ENCODE measurements around the gene ING2.

ING2 gene

GRCh38 chr4:183554878-183555585 is 50.2 kb downstream of the ING2 start:
- no peak overlapping the region for H3K27ac ChIP-seq (ENCODE audit: insufficient read depth in 1 of 2, low read depth in 1 of 2, low read length in 2 of 2, poor library complexity in 1 of 2, severe bottlenecking in 2 of 2)
- DNase-seq, result peak in 1 of 3 donors; percentile 12
- H3K36me3 ChIP-seq (ENCODE audit: control insufficient read depth in 4 of 4, insufficient read depth in 4 of 4, low read length in 3 of 4), result no peaks in the 10 kb centered on the region
- 94% methylated on average over 7 of the region's 8 CpGs for WGBS (ENCODE audit: insufficient coverage)
- ChIA-PET POLR2A (interaction anchor here (0.6 kb wide), 1 partner anchor 134 kb away, joined by 4 read pairs; no protein-coding TSS in a partner anchor), CTCF (no interaction called here)
- no peaks in the 10 kb centered on the region for H3K27me3 ChIP-seq (replicated peaks in 2 of 5; ENCODE audit: control insufficient read depth in 4 of 5, insufficient read depth in 5 of 5, low read length in 4 of 5)
- peaks cover 0 to 2% (median 0%) of the 10 kb centered on the region in 5 experiments for H3K9me3 ChIP-seq (ENCODE audit: control extremely low read depth in 1 of 5, control insufficient read depth in 4 of 5, insufficient read depth in 2 of 5, low read depth in 1 of 5, low read length in 4 of 5)
- no peak overlapping the region for H3K4me3 ChIP-seq (ENCODE audit: control insufficient read depth in 1 of 7, extremely low read depth in 1 of 7, insufficient read depth in 4 of 7, low read depth in 2 of 7, low read length in 6 of 7)
- H3K4me1 ChIP-seq (ENCODE audit: control extremely low read depth in 1 of 4, control insufficient read depth in 4 of 4, insufficient read depth in 4 of 4, low read length in 3 of 4), result no peaks in the 10 kb centered on the region

GRCh38 chr4:183556947-183557346 is 52.1 kb downstream of the ING2 start:
- ChIA-PET CTCF (no interaction called here), POLR2A (no interaction called here)
- H3K36me3 ChIP-seq (ENCODE audit: control insufficient read depth in 4 of 4, insufficient read depth in 4 of 4, low read length in 3 of 4), result no peaks in the 10 kb centered on the region
- no peaks in the 10 kb centered on the region for H3K4me1 ChIP-seq (ENCODE audit: control extremely low read depth in 1 of 4, control insufficient read depth in 4 of 4, insufficient read depth in 4 of 4, low read length in 3 of 4)
- DNase-seq, result no peak
- 92% methylated on average over 3 of the region's 3 CpGs for WGBS (ENCODE audit: insufficient coverage)
- no peaks in the 10 kb centered on the region for H3K27me3 ChIP-seq (replicated peaks in 2 of 5; ENCODE audit: control insufficient read depth in 4 of 5, insufficient read depth in 5 of 5, low read length in 4 of 5)
- no peak overlapping the region for H3K27ac ChIP-seq (ENCODE audit: insufficient read depth in 1 of 2, low read depth in 1 of 2, low read length in 2 of 2, poor library complexity in 1 of 2, severe bottlenecking in 2 of 2)
- no peak overlapping the region for H3K4me3 ChIP-seq (ENCODE audit: control insufficient read depth in 1 of 7, extremely low read depth in 1 of 7, insufficient read depth in 4 of 7, low read depth in 2 of 7, low read length in 6 of 7)
- peaks cover 0 to 2% (median 0%) of the 10 kb centered on the region in 5 experiments for H3K9me3 ChIP-seq (ENCODE audit: control extremely low read depth in 1 of 5, control insufficient read depth in 4 of 5, insufficient read depth in 2 of 5, low read depth in 1 of 5, low read length in 4 of 5)

- POLR2A ChIA-PET, result no interaction called here
- DNase-seq, result no peak
- H3K4me3 ChIP-seq (ENCODE audit: control insufficient read depth in 1 of 7, extremely low read depth in 1 of 7, insufficient read depth in 4 of 7, low read depth in 2 of 7, low read length in 6 of 7), result no peak overlapping the region
- CTCF ChIA-PET, result no interaction called here
- H3K27me3 ChIP-seq (replicated peaks in 2 of 5; ENCODE audit: control insufficient read depth in 4 of 5, insufficient read depth in 5 of 5, low read length in 4 of 5), result no peaks in the 10 kb centered on the region
- H3K36me3 ChIP-seq (ENCODE audit: control insufficient read depth in 4 of 4, insufficient read depth in 4 of 4, low read length in 3 of 4), result no peaks in the 10 kb centered on the region
- no peaks in the 10 kb centered on the region for H3K4me1 ChIP-seq (ENCODE audit: control extremely low read depth in 1 of 4, control insufficient read depth in 4 of 4, insufficient read depth in 4 of 4, low read length in 3 of 4)
- H3K27ac ChIP-seq (ENCODE audit: insufficient read depth in 1 of 2, low read depth in 1 of 2, low read length in 2 of 2, poor library complexity in 1 of 2, severe bottlenecking in 2 of 2), result no peak overlapping the region
- H3K9me3 ChIP-seq (ENCODE audit: control extremely low read depth in 1 of 5, control insufficient read depth in 4 of 5, insufficient read depth in 2 of 5, low read depth in 1 of 5, low read length in 4 of 5), result peaks cover 0 to 2% (median 0%) of the 10 kb centered on the region in 5 experiments
- WGBS (ENCODE audit: insufficient coverage), result 100% methylated on average over 2 of the region's 6 CpGs
Observed at GRCh38 chr4:183557611-183558010, 52.8 kb downstream of the ING2 start.

GRCh38 chr4:183558873-183559272 is 54.0 kb downstream of the ING2 start:
- Histone ChIP-seq H3K4me3 (ENCODE audit: control insufficient read depth in 1 of 7, extremely low read depth in 1 of 7, insufficient read depth in 4 of 7, low read depth in 2 of 7, low read length in 6 of 7) (no peak overlapping the region), H3K4me1 (ENCODE audit: control extremely low read depth in 1 of 4, control insufficient read depth in 4 of 4, insufficient read depth in 4 of 4, low read length in 3 of 4) (no peaks in the 10 kb centered on the region), H3K27me3 (replicated peaks in 2 of 5; ENCODE audit: control insufficient read depth in 4 of 5, insufficient read depth in 5 of 5, low read length in 4 of 5) (no peaks in the 10 kb centered on the region), H3K9me3 (ENCODE audit: control extremely low read depth in 1 of 5, control insufficient read depth in 4 of 5, insufficient read depth in 2 of 5, low read depth in 1 of 5, low read length in 4 of 5) (peaks cover 0 to 2% (median 0%) of the 10 kb centered on the region in 5 experiments), H3K27ac (ENCODE audit: insufficient read depth in 1 of 2, low read depth in 1 of 2, low read length in 2 of 2, poor library complexity in 1 of 2, severe bottlenecking in 2 of 2) (no peak overlapping the region), H3K36me3 (ENCODE audit: control insufficient read depth in 4 of 4, insufficient read depth in 4 of 4, low read length in 3 of 4) (no peaks in the 10 kb centered on the region)
- no peak for DNase-seq
- ChIA-PET CTCF (no interaction called here), POLR2A (no interaction called here)
- 82% methylated on average over 12 of the region's 12 CpGs for WGBS (ENCODE audit: insufficient coverage)

- 98% methylated on average over 4 of the region's 4 CpGs for WGBS (ENCODE audit: insufficient coverage)
- no peaks in the 10 kb centered on the region for H3K36me3 ChIP-seq (ENCODE audit: control insufficient read depth in 4 of 4, insufficient read depth in 4 of 4, low read length in 3 of 4)
- ChIA-PET POLR2A (no interaction called here), CTCF (no interaction called here)
- peaks cover 0 to 7% (median 0%) of the 10 kb centered on the region in 5 experiments for H3K27me3 ChIP-seq (replicated peaks in 2 of 5; ENCODE audit: control insufficient read depth in 4 of 5, insufficient read depth in 5 of 5, low read length in 4 of 5)
- H3K4me1 ChIP-seq (ENCODE audit: control extremely low read depth in 1 of 4, control insufficient read depth in 4 of 4, insufficient read depth in 4 of 4, low read length in 3 of 4), result no peaks in the 10 kb centered on the region
- no peak for DNase-seq
- no peak overlapping the region for H3K4me3 ChIP-seq (ENCODE audit: control insufficient read depth in 1 of 7, extremely low read depth in 1 of 7, insufficient read depth in 4 of 7, low read depth in 2 of 7, low read length in 6 of 7)
- no peak overlapping the region for H3K27ac ChIP-seq (ENCODE audit: insufficient read depth in 1 of 2, low read depth in 1 of 2, low read length in 2 of 2, poor library complexity in 1 of 2, severe bottlenecking in 2 of 2)
- H3K9me3 ChIP-seq (ENCODE audit: control extremely low read depth in 1 of 5, control insufficient read depth in 4 of 5, insufficient read depth in 2 of 5, low read depth in 1 of 5, low read length in 4 of 5), result no peaks in the 10 kb centered on the region
Observed at GRCh38 chr4:183561905-183562304, 57.0 kb downstream of the ING2 start.
